Measurements from ENCODE around the gene BTBD10. TPM values are rescaled to one million over a fixed set of nuclear protein-coding genes. Genes with fewer than 3 reads are reported as not detected.
A peak's percentile ranks its signal among the peaks of the same experiment; 100 is the strongest.

BTBD10 gene
- total and polyA plus RNA-seq, 2 donors from 2014 or later = 12.9 to 27.9 TPM

DNA sequence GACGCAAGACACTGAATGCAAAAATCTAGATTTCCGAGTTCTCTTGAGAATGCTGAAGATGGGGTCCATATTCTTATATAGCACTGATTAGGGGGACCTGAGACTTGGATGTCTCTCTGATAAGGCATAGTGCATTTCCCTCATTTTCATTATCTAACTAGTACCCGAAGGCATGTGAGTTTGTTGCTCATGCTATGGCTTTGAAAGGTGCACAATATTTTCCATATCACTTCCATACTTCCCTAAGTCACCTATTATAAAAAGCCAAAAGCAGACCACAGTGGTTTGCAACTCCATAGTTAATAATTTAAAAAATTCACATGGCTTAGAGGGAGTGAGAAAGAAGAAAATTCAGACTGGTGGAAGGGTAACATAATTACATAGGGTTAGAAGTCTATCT lies 1.7 kb downstream of the BTBD10 start:
- H3K27ac ChIP-seq (ENCODE audit: low read depth in 2 of 2, low read length in 2 of 2) = no peak overlapping the region
- peak overlapping the region in 1 of 3 donors; percentile 77 for H3K9ac ChIP-seq (ENCODE audit: low read length in 3 of 3)
- intact Hi-C loops (cut with DNase I) = no loop called here
- no peaks in the 10 kb centered on the region for H3K27me3 ChIP-seq (ENCODE audit: control insufficient read depth, insufficient read depth, low read length)
- DNase-seq (no peak), FAIRE-seq (no peak)
- TF ChIP-seq, protein P1, sequence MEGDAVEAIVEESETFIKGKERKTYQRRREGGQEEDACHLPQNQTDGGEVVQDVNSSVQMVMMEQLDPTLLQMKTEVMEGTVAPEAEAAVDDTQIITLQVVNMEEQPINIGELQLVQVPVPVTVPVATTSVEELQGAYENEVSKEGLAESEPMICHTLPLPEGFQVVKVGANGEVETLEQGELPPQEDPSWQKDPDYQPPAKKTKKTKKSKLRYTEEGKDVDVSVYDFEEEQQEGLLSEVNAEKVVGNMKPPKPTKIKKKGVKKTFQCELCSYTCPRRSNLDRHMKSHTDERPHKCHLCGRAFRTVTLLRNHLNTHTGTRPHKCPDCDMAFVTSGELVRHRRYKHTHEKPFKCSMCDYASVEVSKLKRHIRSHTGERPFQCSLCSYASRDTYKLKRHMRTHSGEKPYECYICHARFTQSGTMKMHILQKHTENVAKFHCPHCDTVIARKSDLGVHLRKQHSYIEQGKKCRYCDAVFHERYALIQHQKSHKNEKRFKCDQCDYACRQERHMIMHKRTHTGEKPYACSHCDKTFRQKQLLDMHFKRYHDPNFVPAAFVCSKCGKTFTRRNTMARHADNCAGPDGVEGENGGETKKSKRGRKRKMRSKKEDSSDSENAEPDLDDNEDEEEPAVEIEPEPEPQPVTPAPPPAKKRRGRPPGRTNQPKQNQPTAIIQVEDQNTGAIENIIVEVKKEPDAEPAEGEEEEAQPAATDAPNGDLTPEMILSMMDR (IDR thresholded peaks at IDR 0.05; ENCODE audit: borderline replicate concordance, extremely low read depth, insufficient read depth) = no peak
- H3K36me3 ChIP-seq (ENCODE audit: control insufficient read depth in 2 of 3, insufficient read depth in 3 of 3, low read length in 3 of 3) = no peaks in the 10 kb centered on the region
- no peak overlapping the region for H3K4me3 ChIP-seq (ENCODE audit: low read length in 3 of 3)
- H3K9me3 ChIP-seq (ENCODE audit: control insufficient read depth in 2 of 3, insufficient read depth in 1 of 3, low read length in 3 of 3) = no peaks in the 10 kb centered on the region
- peaks cover 3 to 6% (median 5%) of the 10 kb centered on the region in 3 donors for H3K4me1 ChIP-seq (ENCODE audit: control insufficient read depth in 2 of 3, insufficient read depth in 2 of 3, low read depth in 1 of 3, low read length in 3 of 3)

DNA sequence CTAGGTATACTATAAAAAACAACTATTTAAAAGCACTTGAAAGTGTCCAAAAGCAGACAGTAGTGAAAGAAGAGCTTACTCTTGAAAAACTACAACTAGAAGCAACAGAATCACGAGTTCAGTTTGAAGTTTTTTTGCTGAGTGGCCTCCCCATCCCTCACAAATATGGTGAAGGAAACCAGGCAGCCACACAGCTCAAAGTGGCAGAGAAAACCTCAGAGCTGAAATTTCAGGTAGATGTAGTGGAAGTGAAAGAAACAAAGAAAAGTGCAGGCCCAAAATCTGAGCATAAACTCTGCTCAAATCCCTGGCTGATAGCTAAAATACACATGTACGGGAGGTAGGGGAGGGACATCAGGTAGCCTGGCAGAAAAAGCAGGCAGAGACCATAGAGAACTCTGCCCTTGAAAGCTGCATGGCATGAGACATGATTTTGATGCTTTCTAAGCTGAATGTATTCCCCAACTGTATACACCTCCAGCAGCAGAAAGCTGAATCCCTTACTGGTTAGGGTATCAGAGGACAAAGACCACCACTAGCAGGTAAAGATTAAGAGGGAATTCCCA lies 12.1 kb downstream of the BTBD10 start:
- TF ChIP-seq, protein P1 (IDR thresholded peaks at IDR 0.05; ENCODE audit: borderline replicate concordance, extremely low read depth, insufficient read depth) = no peak
- no peak for DNase-seq
- Histone ChIP-seq H3K27me3 (ENCODE audit: control insufficient read depth, insufficient read depth, low read length) (no peaks in the 10 kb centered on the region), H3K9me3 (ENCODE audit: control insufficient read depth in 2 of 3, insufficient read depth in 1 of 3, low read length in 3 of 3) (no peaks in the 10 kb centered on the region), H3K4me3 (ENCODE audit: low read length in 3 of 3) (no peak overlapping the region), H3K36me3 (ENCODE audit: control insufficient read depth in 2 of 3, insufficient read depth in 3 of 3, low read length in 3 of 3) (no peaks in the 10 kb centered on the region), H3K4me1 (ENCODE audit: control insufficient read depth in 2 of 3, insufficient read depth in 2 of 3, low read depth in 1 of 3, low read length in 3 of 3) (no peaks in the 10 kb centered on the region), H3K9ac (ENCODE audit: low read length in 3 of 3) (no peak overlapping the region), H3K27ac (ENCODE audit: low read depth in 2 of 2, low read length in 2 of 2) (no peak overlapping the region)
- FAIRE-seq = no peak
- intact Hi-C loops (cut with DNase I) = no loop called here

DNA sequence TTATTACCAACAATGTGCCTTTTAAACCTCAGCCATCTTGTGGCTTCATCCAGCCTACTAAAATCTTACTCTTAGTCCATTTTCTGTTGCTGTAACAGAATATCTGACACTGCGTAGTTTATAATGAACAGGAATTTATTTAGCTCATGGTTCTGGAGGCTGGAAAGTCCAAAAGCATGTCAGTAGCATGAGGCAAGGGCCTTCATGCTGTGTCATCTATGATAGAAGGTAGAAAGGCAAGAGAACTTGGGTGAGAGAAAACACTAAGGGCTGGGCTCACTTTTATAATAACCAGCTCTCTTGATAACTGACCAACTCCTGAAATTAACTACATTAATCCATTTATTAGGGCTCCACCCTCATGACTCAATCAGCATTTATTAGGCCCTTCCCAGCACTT lies 13.5 kb downstream of the BTBD10 start:
- no peaks in the 10 kb centered on the region for H3K36me3 ChIP-seq (ENCODE audit: control insufficient read depth in 2 of 3, insufficient read depth in 3 of 3, low read length in 3 of 3)
- H3K27ac ChIP-seq (ENCODE audit: low read depth in 2 of 2, low read length in 2 of 2) = no peak overlapping the region
- intact Hi-C loops (cut with DNase I) = no loop called here
- TF ChIP-seq, protein P1 (IDR thresholded peaks at IDR 0.05; ENCODE audit: borderline replicate concordance, extremely low read depth, insufficient read depth) = no peak
- H3K4me1 ChIP-seq (ENCODE audit: control insufficient read depth in 2 of 3, insufficient read depth in 2 of 3, low read depth in 1 of 3, low read length in 3 of 3) = no peaks in the 10 kb centered on the region
- H3K9ac ChIP-seq (ENCODE audit: low read length in 3 of 3) = no peak overlapping the region
- DNase-seq = no peak
- H3K27me3 ChIP-seq (ENCODE audit: control insufficient read depth, insufficient read depth, low read length) = no peaks in the 10 kb centered on the region
- no peaks in the 10 kb centered on the region for H3K9me3 ChIP-seq (ENCODE audit: control insufficient read depth in 2 of 3, insufficient read depth in 1 of 3, low read length in 3 of 3)
- FAIRE-seq = no peak
- H3K4me3 ChIP-seq (ENCODE audit: low read length in 3 of 3) = no peak overlapping the region

DNA sequence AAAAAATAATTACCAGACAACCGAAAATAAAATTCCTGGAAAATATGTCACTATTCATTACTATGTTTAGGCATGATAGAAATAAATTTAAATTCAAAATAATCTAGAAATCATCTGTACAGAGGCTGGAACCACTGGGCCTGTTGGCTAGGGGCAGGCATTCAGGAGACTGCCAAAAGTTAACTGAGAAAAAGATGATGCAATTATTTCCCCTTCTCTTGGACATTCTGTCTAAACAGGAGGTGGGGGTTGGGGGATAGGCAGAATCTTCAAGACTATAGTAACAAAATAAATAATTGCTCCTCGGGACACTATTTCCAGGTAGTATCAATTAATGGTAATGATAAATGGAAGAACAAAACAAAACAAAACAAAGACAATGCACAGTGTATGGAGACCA lies 14.1 kb downstream of the BTBD10 start:
- DNase-seq (no peak), FAIRE-seq (no peak)
- intact Hi-C loops (cut with DNase I) = no loop called here
- Histone ChIP-seq H3K9ac (ENCODE audit: low read length in 3 of 3) (no peak overlapping the region), H3K27ac (ENCODE audit: low read depth in 2 of 2, low read length in 2 of 2) (no peak overlapping the region), H3K9me3 (ENCODE audit: control insufficient read depth in 2 of 3, insufficient read depth in 1 of 3, low read length in 3 of 3) (no peaks in the 10 kb centered on the region), H3K27me3 (ENCODE audit: control insufficient read depth, insufficient read depth, low read length) (no peaks in the 10 kb centered on the region), H3K4me3 (ENCODE audit: low read length in 3 of 3) (no peak overlapping the region), H3K36me3 (ENCODE audit: control insufficient read depth in 2 of 3, insufficient read depth in 3 of 3, low read length in 3 of 3) (no peaks in the 10 kb centered on the region), H3K4me1 (ENCODE audit: control insufficient read depth in 2 of 3, insufficient read depth in 2 of 3, low read depth in 1 of 3, low read length in 3 of 3) (no peaks in the 10 kb centered on the region)
- TF ChIP-seq, protein P1 (IDR thresholded peaks at IDR 0.05; ENCODE audit: borderline replicate concordance, extremely low read depth, insufficient read depth) = no peak
